SK-N-SH (cell line): ENCODE results near the gene TIGD6. TPM values are rescaled to one million over a fixed set of nuclear protein-coding genes. Genes with fewer than 3 reads are reported as not detected.

ENCODE experiments used
- CTCF ChIA-PET: fragments of 300-600, 350-600 bp; formaldehyde crosslinking; extraction: SDS; loops from one replicate; lab custom pipeline; 2021; lab: Yijun Ruan, JAX
- POLR2A ChIA-PET: fragments of 350-600 bp; sonication (Branson Sonifier 250); formaldehyde crosslinking; extraction: SDS; loops from one replicate; lab custom pipeline; 2020; ENCODE audit warnings: antibody characterized with exemption, inconsistent platforms; lab: Yijun Ruan, JAX
- DNase-seq: peaks from one replicate; pipeline ENCODE4 v3.0.0; 2012
- H2AFZ ChIP-seq: fragments of 200-600 bp; sonication (generic); 2 replicates; pipeline ENCODE4 v1.8.1; 2016; ENCODE audit warnings: antibody characterized with exemption, mild to moderate bottlenecking, low read depth
- H3F3A ChIP-seq: fragments of 200-600 bp; sonication (generic); replicated peaks from 2 replicates; pipeline ENCODE3; 2016; ENCODE audit warnings: antibody characterized with exemption, mild to moderate bottlenecking; ENCODE audit not compliant: insufficient read depth
- H3K27ac ChIP-seq, 2 experiments: fragments of 200-500 bp in 1 of 2; fragments of 200-600 bp in 1 of 2; sonication (Bioruptor generic) in 1 of 2; sonication (generic), shearing (Covaris generic) in 1 of 2; 2 replicates each; pipeline versions ENCODE4 v1.5.1 to v1.6.1; 2014 to 2016; ENCODE audit warnings: low read depth in 2 of 2, inconsistent platforms in 1 of 2, low read length in 1 of 2, mild to moderate bottlenecking in 1 of 2, mixed read lengths in 1 of 2
- H3K27me3 ChIP-seq: fragments of 200-600 bp; sonication (generic), shearing (Covaris generic); 2 replicates; pipeline ENCODE4 v1.6.1; 2016; ENCODE audit warnings: mixed run types; ENCODE audit not compliant: insufficient read depth
- H3K36me3 ChIP-seq, 2 experiments: fragments of 200-500 bp in 1 of 2; fragments of 200-600 bp in 1 of 2; sonication (Bioruptor generic) in 1 of 2; sonication (generic) in 1 of 2; replicated peaks in 1 of 2; 2 replicates each; pipeline versions ENCODE3 to v1.5.1; 2014 to 2016; ENCODE audit warnings: low read length in 1 of 2, mild to moderate bottlenecking in 1 of 2; ENCODE audit not compliant: insufficient read depth in 2 of 2, control insufficient read depth in 1 of 2
- H3K4me1 ChIP-seq, 2 experiments: fragments of 200-500 bp in 1 of 2; fragments of 200-600 bp in 1 of 2; sonication (Bioruptor generic) in 1 of 2; sonication (generic), shearing (Covaris generic) in 1 of 2; 2 replicates each; pipeline versions ENCODE4 v1.5.1 to v1.6.1; 2014 to 2016; ENCODE audit warnings: low read depth in 1 of 2, low read length in 1 of 2, mixed run types in 1 of 2; ENCODE audit not compliant: insufficient read depth in 2 of 2, control insufficient read depth in 1 of 2
- H3K4me2 ChIP-seq: fragments of 200-600 bp; sonication (generic), shearing (Covaris generic); 2 replicates; pipeline ENCODE4 v1.6.1; 2017; ENCODE audit warnings: mixed run types
- H3K4me3 ChIP-seq, 2 experiments: fragments of 200-500 bp in 1 of 2; fragments of 200-600 bp in 1 of 2; sonication (Bioruptor generic) in 1 of 2; sonication (generic), shearing (Covaris generic) in 1 of 2; 2 replicates each; pipeline versions ENCODE4 v1.5.1 to v1.8.1; 2014 to 2016; ENCODE audit warnings: low read depth in 2 of 2, inconsistent platforms in 1 of 2, low read length in 1 of 2, mild to moderate bottlenecking in 1 of 2, mixed read lengths in 1 of 2, moderate library complexity in 1 of 2
- H3K79me2 ChIP-seq: fragments of 200-600 bp; sonication (generic); 2 replicates; pipeline ENCODE4 v1.8.1; 2017; ENCODE audit warnings: mild to moderate bottlenecking; ENCODE audit not compliant: insufficient read depth
- H3K9ac ChIP-seq: fragments of 200-600 bp; sonication (generic); 2 replicates; pipeline ENCODE4 v1.6.1; 2017; ENCODE audit warnings: mixed run types
- H3K9me2 ChIP-seq: fragments of 200-600 bp; sonication (generic); 2 replicates; pipeline ENCODE4 v1.6.1; 2017; ENCODE audit warnings: mixed run types
- H3K9me3 ChIP-seq: fragments of 200-600 bp; sonication (generic); 2 replicates; pipeline ENCODE4 v1.6.1; 2017; ENCODE audit warnings: mixed run types, mild to moderate bottlenecking, moderate library complexity
- H4K20me1 ChIP-seq: fragments of 200-600 bp; sonication (generic); 2 replicates; pipeline ENCODE4 v1.6.1; 2017; ENCODE audit warnings: mild to moderate bottlenecking, mixed run types; ENCODE audit not compliant: insufficient read depth
- CTCF ChIP-seq: fragments of 200-600 bp; sonication (generic); IDR thresholded peaks from 2 replicates; pipeline ENCODE4 v1.6.1; 2017; ENCODE audit warnings: antibody characterized with exemption, mild to moderate bottlenecking, moderate library complexity
- JUND ChIP-seq: IDR thresholded peaks from 2 replicates; pipeline ENCODE4 v1.4.0; 2012
- NRF1 ChIP-seq: IDR thresholded peaks from 2 replicates; pipeline ENCODE4 v1.6.1; 2012; ENCODE audit warnings: low read depth, mild to moderate bottlenecking, low read length
- RCOR1 ChIP-seq: fragments of 150-350 bp; IDR thresholded peaks from 2 replicates; pipeline ENCODE4 v1.6.1; 2017; ENCODE audit warnings: antibody characterized with exemption, low read length
- RXRA ChIP-seq: IDR thresholded peaks from 2 replicates; pipeline ENCODE4 v1.4.0; 2012; ENCODE audit warnings: low read depth, mild to moderate bottlenecking, borderline replicate concordance
- SIN3A ChIP-seq: IDR thresholded peaks from 2 replicates; pipeline ENCODE4 v1.6.1; 2012; ENCODE audit warnings: low read depth, mild to moderate bottlenecking, low read length, moderate library complexity, borderline replicate concordance
- USF1 ChIP-seq: IDR thresholded peaks from 2 replicates; pipeline ENCODE4 v1.4.0; 2012; ENCODE audit warnings: low read depth, borderline replicate concordance
- WGBS: methylation state at CpG from one replicate; pipeline ENCODE4 v1.1.6; 2017; ENCODE audit warnings: low lambda C conversion rate; 5-methylcytosine and 5-hydroxymethylcytosine counted together
- polyA plus RNA-seq, 3 experiments: library from polyadenylated mRNA; depleted of rRNA; stranded (reverse); fragments of >200 nt; gene quantifications; 2 replicates each; pipeline ENCODE4 v1.2.3, GENCODE V29; 2012
- TF ChIP-seq, protein P1 (sequence below): IDR thresholded peaks from 2 replicates; pipeline ENCODE4 v1.6.1; 2012; ENCODE audit warnings: mild to moderate bottlenecking, low read depth, low read length, moderate library complexity
- TF ChIP-seq, protein P2 (sequence below): fragments of 150-350 bp; IDR thresholded peaks from 2 replicates; pipeline ENCODE4 v1.6.1; 2016; ENCODE audit warnings: mild to moderate bottlenecking, low read depth, low read length
- TF ChIP-seq, protein P3 (sequence below): IDR thresholded peaks from 2 replicates; pipeline ENCODE4; 2012

The TIGD6 gene
- polyA plus RNA-seq, 1 of the 3 experiments (the other 2 are of a cell fraction): 4.7 TPM

GRCh38 chr5:150000256-150000989 lies at the start of gene TIGD6, which contains the start of gene HMGXB3 (continued):
- peak; percentile 97 for TF ChIP-seq USF1
- TF ChIP-seq, protein P1, sequence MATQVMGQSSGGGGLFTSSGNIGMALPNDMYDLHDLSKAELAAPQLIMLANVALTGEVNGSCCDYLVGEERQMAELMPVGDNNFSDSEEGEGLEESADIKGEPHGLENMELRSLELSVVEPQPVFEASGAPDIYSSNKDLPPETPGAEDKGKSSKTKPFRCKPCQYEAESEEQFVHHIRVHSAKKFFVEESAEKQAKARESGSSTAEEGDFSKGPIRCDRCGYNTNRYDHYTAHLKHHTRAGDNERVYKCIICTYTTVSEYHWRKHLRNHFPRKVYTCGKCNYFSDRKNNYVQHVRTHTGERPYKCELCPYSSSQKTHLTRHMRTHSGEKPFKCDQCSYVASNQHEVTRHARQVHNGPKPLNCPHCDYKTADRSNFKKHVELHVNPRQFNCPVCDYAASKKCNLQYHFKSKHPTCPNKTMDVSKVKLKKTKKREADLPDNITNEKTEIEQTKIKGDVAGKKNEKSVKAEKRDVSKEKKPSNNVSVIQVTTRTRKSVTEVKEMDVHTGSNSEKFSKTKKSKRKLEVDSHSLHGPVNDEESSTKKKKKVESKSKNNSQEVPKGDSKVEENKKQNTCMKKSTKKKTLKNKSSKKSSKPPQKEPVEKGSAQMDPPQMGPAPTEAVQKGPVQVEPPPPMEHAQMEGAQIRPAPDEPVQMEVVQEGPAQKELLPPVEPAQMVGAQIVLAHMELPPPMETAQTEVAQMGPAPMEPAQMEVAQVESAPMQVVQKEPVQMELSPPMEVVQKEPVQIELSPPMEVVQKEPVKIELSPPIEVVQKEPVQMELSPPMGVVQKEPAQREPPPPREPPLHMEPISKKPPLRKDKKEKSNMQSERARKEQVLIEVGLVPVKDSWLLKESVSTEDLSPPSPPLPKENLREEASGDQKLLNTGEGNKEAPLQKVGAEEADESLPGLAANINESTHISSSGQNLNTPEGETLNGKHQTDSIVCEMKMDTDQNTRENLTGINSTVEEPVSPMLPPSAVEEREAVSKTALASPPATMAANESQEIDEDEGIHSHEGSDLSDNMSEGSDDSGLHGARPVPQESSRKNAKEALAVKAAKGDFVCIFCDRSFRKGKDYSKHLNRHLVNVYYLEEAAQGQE: 0 out of 2 replicates have a peak, but pooled peaks have one; percentile 41
- TF ChIP-seq RCOR1: 0 out of 2 replicates have a peak, but pooled peaks have one; percentile 7
- TF ChIP-seq, protein P2, sequence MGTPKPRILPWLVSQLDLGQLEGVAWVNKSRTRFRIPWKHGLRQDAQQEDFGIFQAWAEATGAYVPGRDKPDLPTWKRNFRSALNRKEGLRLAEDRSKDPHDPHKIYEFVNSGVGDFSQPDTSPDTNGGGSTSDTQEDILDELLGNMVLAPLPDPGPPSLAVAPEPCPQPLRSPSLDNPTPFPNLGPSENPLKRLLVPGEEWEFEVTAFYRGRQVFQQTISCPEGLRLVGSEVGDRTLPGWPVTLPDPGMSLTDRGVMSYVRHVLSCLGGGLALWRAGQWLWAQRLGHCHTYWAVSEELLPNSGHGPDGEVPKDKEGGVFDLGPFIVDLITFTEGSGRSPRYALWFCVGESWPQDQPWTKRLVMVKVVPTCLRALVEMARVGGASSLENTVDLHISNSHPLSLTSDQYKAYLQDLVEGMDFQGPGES: no peak

GRCh38 chr5:150046031-150046430 lies 45.6 kb upstream of the TIGD6 start:
- H3K36me3 ChIP-seq: peaks cover 66 to 76% of the 10 kb centered on the region in 2 experiments
- H3F3A ChIP-seq: peaks cover 32% of the 10 kb centered on the region
- H4K20me1 ChIP-seq: no peaks in the 10 kb centered on the region
- no peaks in the 10 kb centered on the region for H3K27me3 ChIP-seq
- CTCF ChIA-PET: interaction anchor here (1.0 to 1.9 kb wide), 3 partner anchors 129 to 212 kb away, joined by 3 to 6 read pairs (median 5); no protein-coding TSS in a partner anchor
- no peak for TF ChIP-seq RXRA
- no peak for TF ChIP-seq NRF1
- TF ChIP-seq, protein P3, sequence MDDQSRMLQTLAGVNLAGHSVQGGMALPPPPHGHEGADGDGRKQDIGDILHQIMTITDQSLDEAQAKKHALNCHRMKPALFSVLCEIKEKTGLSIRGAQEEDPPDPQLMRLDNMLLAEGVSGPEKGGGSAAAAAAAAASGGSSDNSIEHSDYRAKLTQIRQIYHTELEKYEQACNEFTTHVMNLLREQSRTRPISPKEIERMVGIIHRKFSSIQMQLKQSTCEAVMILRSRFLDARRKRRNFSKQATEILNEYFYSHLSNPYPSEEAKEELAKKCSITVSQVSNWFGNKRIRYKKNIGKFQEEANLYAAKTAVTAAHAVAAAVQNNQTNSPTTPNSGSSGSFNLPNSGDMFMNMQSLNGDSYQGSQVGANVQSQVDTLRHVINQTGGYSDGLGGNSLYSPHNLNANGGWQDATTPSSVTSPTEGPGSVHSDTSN: no peak
- TF ChIP-seq JUND: no peak
- no peak for TF ChIP-seq SIN3A
- TF ChIP-seq CTCF: no peak
- H2AFZ ChIP-seq: no peak overlapping the region
- peaks cover 6 to 22% of the 10 kb centered on the region in 2 experiments for H3K4me1 ChIP-seq
- no peaks in the 10 kb centered on the region for H3K9me2 ChIP-seq
- 78% methylated on average over 6 of the region's 6 CpGs for WGBS
- no peak overlapping the region for H3K27ac ChIP-seq
- no peak overlapping the region for H3K4me2 ChIP-seq
- no peak for DNase-seq
- no peak overlapping the region for H3K4me3 ChIP-seq
- peaks cover 15% of the 10 kb centered on the region; the same call in 1 of the 2 replicates for H3K79me2 ChIP-seq
- no peak overlapping the region for H3K9ac ChIP-seq
- no peaks in the 10 kb centered on the region for H3K9me3 ChIP-seq
- POLR2A ChIA-PET: interaction anchor here (0.6 kb wide), 1 partner anchor 20 kb away, joined by 3 read pairs; no protein-coding TSS in a partner anchor
